ENCODE measurements around the gene C19orf67. TPM values are rescaled to one million over a fixed set of nuclear protein-coding genes. Genes with fewer than 3 reads are reported as not detected.

Gene C19orf67
- total and polyA plus RNA-seq, 7 experiments from 2014 or later, result 0.34 to 0.78 (median 0.60) TPM; not detected in 4

- H3K27me3 Mint-ChIP-seq, result no peaks in the 10 kb centered on the region
Measured at GRCh38 chr19:14089662-14090508, 4.3 kb upstream of the C19orf67 start.

GRCh38 chr19:14089412-14089661 lies 3.8 kb upstream of the C19orf67 start:
- Mint-ChIP-seq H3K4me3 (peak overlapping the region; percentile 64 to 97 (median 82)), H3K9me3 (peaks cover 0 to 13% (median 3%) of the 10 kb centered on the region in 11 donors), H3K36me3 (peaks cover 4 to 23% (median 7%) of the 10 kb centered on the region in 5 donors), H3K27ac (peak overlapping the region; percentile 44 to 95 (median 82)), H3K4me1 (peaks cover 11 to 17% (median 14%) of the 10 kb centered on the region in 7 donors), H3K27me3 (no peaks in the 10 kb centered on the region)
- peaks cover 8 to 10% of the 10 kb centered on the region in 2 donors for H3K4me1 ChIP-seq (ENCODE audit: control insufficient read depth in 2 of 2, insufficient read depth in 2 of 2, low read length in 2 of 2)
- intact Hi-C loops (cut with micrococcal nuclease), result loop anchor here in 1 of 2 donors (10.0 kb wide), 1 partner anchor 315 kb away; the partner anchor contains the start of gene C19orf53
- CTCF ChIA-PET, result no interaction called here
- H3K27me3 ChIP-seq (ENCODE audit: control insufficient read depth in 2 of 2, insufficient read depth in 2 of 2, low read length in 2 of 2), result no peaks in the 10 kb centered on the region
- peak in 3 of 9 donors; percentile 31 to 41 (median 41) for DNase-seq
- ATAC-seq, result no peak
- POLR2A ChIA-PET, result interaction anchor here (0.6 to 2.1 kb wide), 4 partner anchors 14 to 319 kb away, joined by 3 to 9 read pairs (median 4); partner anchors contain the start of genes ASF1B and IL27RA
- H3K4me3 ChIP-seq (ENCODE audit: low read length), result no peak overlapping the region
- peaks cover 0 to 14% (median 0%) of the 10 kb centered on the region in 3 experiments for H3K36me3 ChIP-seq (ENCODE audit: control insufficient read depth in 2 of 3, insufficient read depth in 3 of 3, low read length in 3 of 3)
- no peak overlapping the region for H3K27ac ChIP-seq (ENCODE audit: low read depth, low read length)
- peaks cover 0 to 8% (median 0%) of the 10 kb centered on the region in 3 experiments for H3K9me3 ChIP-seq (ENCODE audit: control insufficient read depth in 2 of 3, low read length in 3 of 3)

More at GRCh38 chr19:14089662-14090508, 4.3 kb upstream of the C19orf67 start:
- Histone ChIP-seq H3K36me3 (ENCODE audit: control insufficient read depth in 2 of 3, insufficient read depth in 3 of 3, low read length in 3 of 3) (peaks cover 0 to 14% (median 0%) of the 10 kb centered on the region in 3 experiments), H3K27ac (ENCODE audit: low read depth, low read length) (peak overlapping the region; percentile 60), H3K4me1 (ENCODE audit: control insufficient read depth in 2 of 2, insufficient read depth in 2 of 2, low read length in 2 of 2) (peaks cover 8 to 10% of the 10 kb centered on the region in 2 donors), H3K4me3 (ENCODE audit: low read length) (no peak overlapping the region), H3K9me3 (ENCODE audit: control insufficient read depth in 2 of 3, low read length in 3 of 3) (peaks cover 0 to 8% (median 0%) of the 10 kb centered on the region in 3 experiments), H3K27me3 (ENCODE audit: control insufficient read depth in 2 of 2, insufficient read depth in 2 of 2, low read length in 2 of 2) (no peaks in the 10 kb centered on the region)
- peak; percentile 17 for ATAC-seq
- ChIA-PET POLR2A (interaction anchor here (0.6 to 2.1 kb wide), 7 partner anchors 8 to 319 kb away, joined by 3 to 9 read pairs (median 4); partner anchors contain the start of genes ASF1B, IL27RA and PRKACA), CTCF (interaction anchor here (1.0 kb wide), 1 partner anchor 8 kb away, joined by 6 read pairs; no protein-coding TSS in a partner anchor)
- peaks cover 4 to 28% (median 7%) of the 10 kb centered on the region in 5 donors for H3K36me3 Mint-ChIP-seq
- peaks cover 0 to 13% (median 3%) of the 10 kb centered on the region in 11 donors for H3K9me3 Mint-ChIP-seq
- H3K4me1 Mint-ChIP-seq, result peaks cover 13 to 21% (median 18%) of the 10 kb centered on the region in 7 donors
- peak overlapping the region; percentile 71 to 97 (median 82) for H3K4me3 Mint-ChIP-seq
- intact Hi-C loops (cut with micrococcal nuclease), result loop anchor here (1.0 to 10.0 kb wide), 8 partner anchors 9 to 483 kb away; partner anchors contain the start of genes ASF1B (in 1 of the 2), C19orf53 (in 1 of the 2), DCAF15 (in 1 of the 2) and MISP3 (in 1 of the 2)
- peak in 8 of 9 donors; percentile 27 to 58 (median 38) for DNase-seq
- peak overlapping the region; percentile 44 to 95 (median 86) for H3K27ac Mint-ChIP-seq

GRCh38 chr19:14088634-14089411 lies 3.2 kb upstream of the C19orf67 start:
- Histone ChIP-seq H3K36me3 (ENCODE audit: control insufficient read depth in 2 of 3, insufficient read depth in 3 of 3, low read length in 3 of 3) (peaks cover 0 to 14% (median 0%) of the 10 kb centered on the region in 3 experiments), H3K4me3 (ENCODE audit: low read length) (no peak overlapping the region), H3K9me3 (ENCODE audit: control insufficient read depth in 2 of 3, low read length in 3 of 3) (peaks cover 0 to 8% (median 0%) of the 10 kb centered on the region in 3 experiments), H3K27ac (ENCODE audit: low read depth, low read length) (no peak overlapping the region), H3K27me3 (ENCODE audit: control insufficient read depth in 2 of 2, insufficient read depth in 2 of 2, low read length in 2 of 2) (no peaks in the 10 kb centered on the region), H3K4me1 (ENCODE audit: control insufficient read depth in 2 of 2, insufficient read depth in 2 of 2, low read length in 2 of 2) (peaks cover 8 to 10% of the 10 kb centered on the region in 2 donors)
- DNase-seq (no peak), ATAC-seq (no peak)
- Mint-ChIP-seq H3K27ac (peak overlapping the region; percentile 44 to 95 (median 82)), H3K27me3 (no peaks in the 10 kb centered on the region), H3K4me1 (peaks cover 11 to 17% (median 14%) of the 10 kb centered on the region in 7 donors), H3K36me3 (peaks cover 4 to 22% (median 7%) of the 10 kb centered on the region in 5 donors), H3K9me3 (peaks cover 0 to 13% (median 3%) of the 10 kb centered on the region in 11 donors), H3K4me3 (peak overlapping the region; percentile 64 to 97 (median 82))
- intact Hi-C loops (cut with micrococcal nuclease), result loop anchor here in 1 of 2 donors (10.0 kb wide), 1 partner anchor 314 kb away; the partner anchor contains the start of gene C19orf53
- ChIA-PET POLR2A (interaction anchor here (0.6 to 2.1 kb wide), 4 partner anchors 13 to 318 kb away, joined by 3 to 9 read pairs (median 4); partner anchors contain the start of genes ASF1B and IL27RA), CTCF (interaction anchor here (0.5 to 1.3 kb wide), 3 partner anchors 11 to 251 kb away, joined by 3 to 10 read pairs (median 3); no protein-coding TSS in a partner anchor)

- no peak overlapping the region for H3K27ac ChIP-seq (ENCODE audit: low read depth, low read length)
- no peaks in the 10 kb centered on the region for H3K27me3 ChIP-seq (ENCODE audit: control insufficient read depth in 2 of 2, insufficient read depth in 2 of 2, low read length in 2 of 2)
- no peak overlapping the region for H3K4me3 ChIP-seq (ENCODE audit: low read length)
- intact Hi-C loops (cut with micrococcal nuclease), result loop anchor here in 1 of 2 donors (10.0 kb wide), 1 partner anchor 311 kb away; the partner anchor contains the start of gene C19orf53
- Mint-ChIP-seq H3K27ac (no peak overlapping the region), H3K9me3 (peaks cover 0 to 3% (median 0%) of the 10 kb centered on the region in 11 donors), H3K4me3 (no peak overlapping the region), H3K4me1 (peaks cover 5 to 20% (median 16%) of the 10 kb centered on the region in 7 donors), H3K36me3 (peaks cover 3 to 9% (median 4%) of the 10 kb centered on the region in 5 donors), H3K27me3 (no peaks in the 10 kb centered on the region)
- peaks cover 0 to 11% of the 10 kb centered on the region in 2 donors for H3K4me1 ChIP-seq (ENCODE audit: control insufficient read depth in 2 of 2, insufficient read depth in 2 of 2, low read length in 2 of 2)
- no peaks in the 10 kb centered on the region for H3K9me3 ChIP-seq (ENCODE audit: control insufficient read depth in 2 of 3, low read length in 3 of 3)
- CTCF ChIA-PET, result interaction anchor here (0.6 kb wide), 1 partner anchor 302 kb away, joined by 3 read pairs; no protein-coding TSS in a partner anchor
- no peak for DNase-seq
- POLR2A ChIA-PET, result no interaction called here
- no peak for ATAC-seq
- H3K36me3 ChIP-seq (ENCODE audit: control insufficient read depth in 2 of 3, insufficient read depth in 3 of 3, low read length in 3 of 3), result peaks cover 0 to 11% (median 0%) of the 10 kb centered on the region in 3 experiments
Measured at GRCh38 chr19:14086098-14086497, 515 bp upstream of the C19orf67 start.

GRCh38 chr19:14082675-14082960 lies 3.0 kb downstream of the C19orf67 start:
- H3K36me3 ChIP-seq (ENCODE audit: control insufficient read depth in 2 of 3, insufficient read depth in 3 of 3, low read length in 3 of 3), result no peaks in the 10 kb centered on the region
- H3K27ac ChIP-seq (ENCODE audit: low read depth, low read length), result no peak overlapping the region
- no peak for ATAC-seq
- H3K27me3 ChIP-seq (ENCODE audit: control insufficient read depth in 2 of 2, insufficient read depth in 2 of 2, low read length in 2 of 2), result no peaks in the 10 kb centered on the region
- H3K4me1 ChIP-seq (ENCODE audit: control insufficient read depth in 2 of 2, insufficient read depth in 2 of 2, low read length in 2 of 2), result peaks cover 5 to 15% of the 10 kb centered on the region in 2 donors
- Mint-ChIP-seq H3K36me3 (no peaks in the 10 kb centered on the region), H3K9me3 (peaks cover 0 to 1% (median 0%) of the 10 kb centered on the region in 11 donors), H3K4me3 (peak overlapping the region; percentile 51 to 95 (median 81)), H3K27ac (peak overlapping the region in 4 of 9 donors; percentile 59 to 86 (median 68)), H3K27me3 (no peaks in the 10 kb centered on the region), H3K4me1 (peaks cover 0 to 27% (median 17%) of the 10 kb centered on the region in 7 donors)
- CTCF ChIA-PET, result interaction anchor here (0.7 to 1.2 kb wide), 3 partner anchors 34 to 57 kb away, joined by 3 to 4 read pairs (median 3); no protein-coding TSS in a partner anchor
- intact Hi-C loops (cut with micrococcal nuclease), result loop anchor here (5.0 to 10.0 kb wide), 4 partner anchors 35 to 965 kb away; partner anchors contain the start of genes NACC1 (in 2 of the 2), TRMT1 (in 2 of the 2), ADGRL1 (in 1 of the 2) and C19orf53 (in 1 of the 2)
- no peaks in the 10 kb centered on the region for H3K9me3 ChIP-seq (ENCODE audit: control insufficient read depth in 2 of 3, low read length in 3 of 3)
- POLR2A ChIA-PET, result interaction anchor here (0.6 to 3.3 kb wide), 4 partner anchors 9 to 53 kb away, joined by 4 to 24 read pairs (median 5); partner anchors contain the start of gene ASF1B
- H3K4me3 ChIP-seq (ENCODE audit: low read length), result no peak overlapping the region
- DNase-seq, result no peak

Data from naive thymus-derived CD4-positive, alpha-beta T cell (primary cell).